Frontal cortex (tissue), 4 donors: ENCODE measurements around the gene SKAP2. TPM values are rescaled to one million over a fixed set of nuclear protein-coding genes. Genes with fewer than 3 reads are reported as not detected.

Source experiments
- DNase-seq, 2 donors: peaks; one replicate each; pipeline ENCODE4 v3.0.0; 2012; ENCODE audit warnings: low spot score in 2 of 2
- FAIRE-seq: peaks from 2 replicates; lab custom pipeline; 2012; peaks lifted over from hg19 to GRCh38; lab: Jason Lieb, UNC
- total RNA-seq: library from RNA; depleted of rRNA; stranded (reverse); fragments of >200 nt; gene quantifications from one replicate; pipeline ENCODE4 v1.2.3, GENCODE V29; 2014
- donor health status: control.
- donor health status: control.
- donor health status: control.

Gene SKAP2
- total RNA-seq, 1 donor from 2014 or later: 11.0 TPM

DNA sequence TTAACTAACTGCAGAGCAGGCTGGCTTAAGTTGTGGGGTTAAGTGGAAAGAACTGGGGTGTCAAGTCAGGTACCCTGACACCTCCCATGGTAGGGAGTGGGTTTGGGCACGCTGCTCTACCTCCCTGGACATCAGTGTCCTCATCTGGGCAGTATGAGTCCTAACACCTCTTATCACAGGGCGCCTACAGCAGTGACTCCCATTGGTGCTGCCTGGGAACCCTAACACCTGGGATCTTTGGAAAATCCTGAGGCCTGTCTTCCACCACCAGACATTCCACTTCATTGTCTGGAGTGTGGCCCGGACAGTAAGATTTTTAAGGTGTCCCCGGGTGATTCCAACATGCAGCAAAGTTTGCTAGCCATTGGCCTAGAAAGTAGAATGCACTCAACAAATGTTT, 239.1 kb downstream of the SKAP2 start:
- no peak for DNase-seq
- no peak for FAIRE-seq

DNA sequence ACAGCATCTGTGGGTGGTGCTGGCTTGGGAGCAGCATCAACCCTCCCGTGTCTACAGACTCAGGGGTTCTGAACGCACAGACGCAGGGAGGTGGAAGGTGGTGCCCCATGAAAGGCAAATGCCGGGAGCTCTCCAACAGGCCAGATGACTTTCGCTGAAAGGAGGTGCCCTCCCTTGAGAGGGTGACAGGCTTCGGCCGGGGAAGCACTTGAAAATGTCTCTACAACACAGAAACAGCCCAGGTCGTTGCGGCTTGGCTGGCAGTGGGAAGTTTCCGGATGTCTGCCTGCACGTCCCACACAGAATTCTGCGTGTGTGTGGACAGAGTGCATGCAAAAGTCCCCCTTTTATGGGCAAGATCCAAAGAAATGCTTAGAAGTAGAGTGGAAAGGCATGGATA, 239.6 kb downstream of the SKAP2 start:
- no peak for FAIRE-seq

GRCh38 chr7:26624431-26624830, 240.0 kb downstream of the SKAP2 start:
- FAIRE-seq (no peak), DNase-seq (no peak)

More for the DNA sequence above, 239.6 kb downstream of the SKAP2 start:
- no peak for DNase-seq

GRCh38 chr7:26620352-26620751, 244.0 kb downstream of the SKAP2 start:
- DNase-seq: no peak
- no peak for FAIRE-seq

GRCh38 chr7:26619348-26619984, 244.9 kb downstream of the SKAP2 start:
- no peak for FAIRE-seq
- no peak for DNase-seq

DNA sequence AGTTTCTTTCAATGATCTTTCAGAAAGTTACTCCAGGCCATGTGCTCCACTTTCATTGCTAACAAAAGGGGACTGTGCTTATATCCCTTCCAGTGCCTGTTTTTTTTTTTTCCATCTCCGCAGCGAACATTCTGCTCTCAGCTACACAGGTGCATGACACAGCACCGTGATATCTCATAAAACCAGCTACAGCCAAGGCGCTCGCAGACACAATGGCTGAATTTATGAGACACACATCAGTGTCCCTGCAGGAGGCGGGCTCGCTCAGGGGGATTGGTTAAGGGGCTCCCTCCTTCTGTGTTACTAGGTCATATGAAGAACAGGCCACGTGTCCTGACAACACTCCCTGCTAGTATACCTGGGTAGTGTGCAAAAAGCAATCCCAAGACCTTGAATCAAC, 245.5 kb downstream of the SKAP2 start:
- no peak for FAIRE-seq

GRCh38 chr7:26618449-26618848, 245.9 kb downstream of the SKAP2 start:
- DNase-seq (no peak), FAIRE-seq (no peak)

More for the DNA sequence above, 245.5 kb downstream of the SKAP2 start:
- no peak for DNase-seq

Other genes with a start within 250 kb of the SKAP2 start
- gene HOXA1, start 231.4 kb upstream of the SKAP2 start, total RNA-seq: not detected
- not detected for gene HOXA2, start 238.1 kb upstream of the SKAP2 start, total RNA-seq